HG02759 (cell line): ENCODE results near the gene SPATA25.
"Not testable (repeated sequence)": the region's sequence is repeated elsewhere in the genome, so short reads cannot be mapped to it uniquely, and the experiment has no call there.

Source experiments
- ATAC-seq: cut with Tn5 transposase; IDR thresholded peaks from one replicate; pipeline ENCODE4 v1.9.1; 2021; ENCODE audit warnings: mild to moderate bottlenecking, moderate library complexity; ENCODE audit not compliant: unreplicated experiment

SPATA25 gene

DNA sequence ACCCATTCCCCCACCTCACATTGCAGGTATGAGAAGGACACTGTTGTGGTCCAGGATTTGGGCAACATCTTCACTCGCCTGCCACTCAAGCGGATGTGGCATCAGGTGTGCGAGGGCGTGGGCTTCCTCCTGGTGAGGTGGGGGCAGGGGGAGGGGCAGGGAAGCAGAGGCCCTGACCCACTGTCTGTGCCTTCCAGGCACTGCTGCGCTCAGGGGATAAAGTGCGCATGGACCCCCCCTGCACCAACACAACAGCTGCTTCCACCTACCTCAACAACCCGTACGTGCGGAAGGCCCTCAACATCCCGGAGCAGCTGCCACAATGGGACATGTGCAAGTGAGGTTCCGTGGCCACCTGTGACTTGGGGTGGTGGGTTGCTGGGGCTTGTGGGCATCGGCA is 7.4 kb upstream of the SPATA25 start:
- no peak for ATAC-seq

DNA sequence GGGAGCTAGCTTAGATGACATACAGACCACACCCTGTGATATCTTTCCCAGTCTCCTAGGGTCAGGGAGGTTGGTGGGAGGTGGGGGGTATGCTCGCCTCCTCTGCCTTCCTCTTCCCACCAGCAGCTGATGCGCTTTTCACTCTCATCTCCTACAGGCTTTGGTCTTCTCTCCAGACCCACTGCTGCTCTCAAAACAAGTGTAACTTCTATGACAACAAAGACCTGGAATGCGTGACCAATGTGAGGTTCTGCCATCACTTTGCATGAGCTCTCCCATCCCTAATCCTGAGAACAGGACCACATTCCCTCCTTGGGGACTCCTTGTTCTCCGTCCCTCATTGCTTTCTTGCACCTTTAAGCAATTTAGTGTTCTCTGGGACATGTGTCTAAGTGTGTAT is 6.4 kb upstream of the SPATA25 start:
- no peak for ATAC-seq

DNA sequence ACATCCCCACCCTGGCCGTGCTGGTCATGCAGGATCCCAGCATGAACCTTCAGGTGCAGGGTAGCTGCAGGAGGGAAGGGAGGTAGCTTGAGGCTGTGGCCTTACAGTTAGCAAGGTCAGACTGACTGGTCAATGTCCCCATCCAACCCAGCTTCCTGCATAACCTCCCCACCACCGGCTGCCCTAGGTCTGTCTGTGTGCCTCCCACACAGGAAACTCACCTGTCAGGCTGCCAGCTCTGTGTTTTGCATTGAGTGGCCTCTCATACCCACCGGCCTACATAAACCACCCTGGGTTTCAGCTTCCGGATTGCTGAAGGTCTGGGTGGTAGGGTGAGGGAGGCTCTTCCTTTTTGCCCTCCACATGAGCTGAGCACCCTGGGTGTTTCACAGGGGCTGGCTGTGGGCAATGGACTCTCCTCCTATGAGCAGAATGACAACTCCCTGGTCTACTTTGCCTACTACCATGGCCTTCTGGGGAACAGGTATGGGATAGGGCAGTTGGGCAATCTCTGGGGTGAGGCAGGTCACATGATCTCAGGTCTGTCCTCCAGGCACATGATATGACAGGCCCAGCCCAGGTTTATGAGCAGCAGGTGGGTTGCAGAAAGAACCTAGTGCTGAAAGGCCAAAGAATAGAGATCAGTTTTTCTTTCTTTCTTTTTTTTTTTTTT is 5.5 kb upstream of the SPATA25 start:
- ATAC-seq, result no peak

DNA sequence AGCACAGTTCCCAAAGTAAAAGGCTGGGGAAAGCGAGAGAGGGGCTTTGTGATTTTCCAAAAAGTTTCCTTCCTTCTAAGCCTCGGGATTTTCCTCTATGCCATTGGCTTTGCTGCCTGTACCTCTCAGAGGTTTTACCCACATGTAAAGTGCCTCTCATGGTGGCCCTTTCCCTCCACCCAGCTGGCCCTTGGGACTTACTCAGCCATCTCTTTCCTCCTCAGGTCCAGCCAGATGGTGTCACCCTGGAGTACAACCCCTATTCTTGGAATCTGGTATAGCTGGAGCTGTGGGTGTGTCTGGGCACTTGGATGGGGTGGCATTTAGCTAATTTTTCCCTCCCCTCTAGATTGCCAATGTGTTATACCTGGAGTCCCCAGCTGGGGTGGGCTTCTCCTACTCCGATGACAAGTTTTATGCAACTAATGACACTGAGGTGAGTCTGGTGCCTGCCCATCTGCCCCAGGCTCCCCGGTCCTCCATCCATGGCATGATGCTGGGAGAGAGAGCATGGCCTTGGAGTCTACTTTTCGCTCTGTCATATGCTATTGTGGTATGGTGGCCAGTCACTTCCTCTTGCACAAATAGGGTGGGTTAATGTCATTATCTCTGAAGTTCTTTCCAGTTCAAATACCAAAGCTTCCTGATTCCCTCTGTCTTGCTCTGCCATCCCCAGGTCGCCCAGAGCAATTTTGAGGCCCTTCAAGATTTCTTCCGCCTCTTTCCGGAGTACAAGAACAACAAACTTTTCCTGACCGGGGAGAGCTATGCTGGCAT is 4.8 kb upstream of the SPATA25 start:
- no peak for ATAC-seq

DNA sequence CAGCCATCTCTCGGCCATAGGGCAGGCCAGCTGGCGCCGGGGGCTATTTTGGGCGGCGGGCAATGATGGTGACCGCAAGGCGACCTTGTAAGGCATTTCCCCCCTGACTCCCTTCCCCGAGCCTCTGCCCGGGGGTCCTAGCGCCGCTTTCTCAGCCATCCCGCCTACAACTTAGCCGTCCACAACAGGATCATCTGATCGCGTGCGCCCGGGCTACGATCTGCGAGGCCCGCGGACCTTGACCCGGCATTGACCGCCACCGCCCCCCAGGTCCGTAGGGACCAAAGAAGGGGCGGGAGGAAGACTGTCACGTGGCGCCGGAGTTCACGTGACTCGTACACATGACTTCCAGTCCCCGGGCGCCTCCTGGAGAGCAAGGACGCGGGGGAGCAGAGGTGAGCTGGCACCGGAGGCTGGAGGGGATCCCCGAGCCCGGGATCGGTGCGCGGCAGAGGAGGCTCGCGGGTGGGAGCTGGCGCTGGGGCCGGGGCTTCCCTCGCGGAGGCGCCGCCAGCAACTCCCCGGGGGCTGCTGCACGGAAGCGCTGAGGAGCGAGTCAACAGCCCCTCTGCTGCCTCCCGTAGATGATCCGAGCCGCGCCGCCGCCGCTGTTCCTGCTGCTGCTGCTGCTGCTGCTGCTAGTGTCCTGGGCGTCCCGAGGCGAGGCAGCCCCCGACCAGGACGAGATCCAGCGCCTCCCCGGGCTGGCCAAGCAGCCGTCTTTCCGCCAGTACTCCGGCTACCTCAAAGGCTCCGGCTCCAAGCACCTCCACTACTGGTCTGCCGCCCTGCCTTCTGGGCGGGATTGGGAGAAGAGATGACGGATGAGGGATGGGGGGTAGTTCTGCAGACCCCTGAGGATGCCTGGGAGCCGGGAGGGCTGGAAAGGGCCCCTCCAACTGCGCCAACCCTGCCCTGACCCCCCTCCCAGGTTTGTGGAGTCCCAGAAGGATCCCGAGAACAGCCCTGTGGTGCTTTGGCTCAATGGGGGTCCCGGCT is 3.9 kb upstream of the SPATA25 start, which contains the start of the genes CTSA and NEURL2:
Gene CTSA, plus strand, starts transcription at position 351 of the 999 bp plus-strand sequence. Its CDS starts 234 bp downstream, at position 585.
Gene NEURL2, minus strand, starts transcription at position 224 of the 999 bp plus-strand sequence. Its CDS starts 217 bp downstream, at position 7.
- ATAC-seq, result peak; percentile 82

DNA sequence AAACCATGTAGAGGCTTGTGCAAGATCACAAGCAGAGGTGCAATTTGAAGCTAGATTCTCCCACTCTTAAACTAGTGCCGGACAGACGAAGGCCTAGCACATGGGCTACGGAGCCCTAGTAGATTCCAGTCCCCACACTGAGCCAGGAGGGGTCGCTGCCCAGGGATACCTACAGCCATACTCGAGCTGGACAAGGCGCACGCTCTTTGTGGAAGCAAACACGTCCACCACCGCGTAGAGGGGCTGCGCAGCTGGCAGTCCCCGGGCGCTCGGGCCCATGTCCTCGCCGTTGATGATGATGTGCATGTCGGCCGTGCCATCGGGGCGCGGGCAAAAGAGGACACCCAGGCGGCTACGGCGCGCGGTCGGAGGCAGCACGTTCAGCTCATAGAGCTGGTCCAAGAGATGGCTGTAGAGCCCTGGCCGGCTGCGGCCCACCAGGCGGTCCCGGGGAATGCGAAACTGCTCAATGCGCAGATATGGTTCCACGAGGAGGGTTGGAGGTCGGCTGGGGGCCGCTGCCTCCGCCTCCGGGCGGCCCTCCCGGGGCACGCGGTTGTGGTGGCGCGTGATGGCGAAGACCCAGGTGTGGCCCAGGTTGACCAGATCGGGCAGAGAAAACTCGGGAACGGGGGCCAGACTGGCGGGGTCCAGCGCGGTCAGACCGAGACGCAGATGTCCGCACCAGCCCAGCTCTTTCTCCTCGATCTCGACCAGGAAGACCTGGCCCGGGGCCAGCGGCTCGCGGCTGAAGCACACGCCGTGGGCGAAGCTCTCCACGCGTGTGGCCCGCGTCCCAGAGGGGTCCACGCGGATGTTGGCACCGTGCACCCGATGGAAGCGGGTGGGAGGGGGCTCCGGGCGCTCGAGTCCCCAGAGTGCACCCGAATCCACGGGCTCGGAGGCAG is 2.9 kb upstream of the SPATA25 start:
- ATAC-seq, result peak; percentile 20

DNA sequence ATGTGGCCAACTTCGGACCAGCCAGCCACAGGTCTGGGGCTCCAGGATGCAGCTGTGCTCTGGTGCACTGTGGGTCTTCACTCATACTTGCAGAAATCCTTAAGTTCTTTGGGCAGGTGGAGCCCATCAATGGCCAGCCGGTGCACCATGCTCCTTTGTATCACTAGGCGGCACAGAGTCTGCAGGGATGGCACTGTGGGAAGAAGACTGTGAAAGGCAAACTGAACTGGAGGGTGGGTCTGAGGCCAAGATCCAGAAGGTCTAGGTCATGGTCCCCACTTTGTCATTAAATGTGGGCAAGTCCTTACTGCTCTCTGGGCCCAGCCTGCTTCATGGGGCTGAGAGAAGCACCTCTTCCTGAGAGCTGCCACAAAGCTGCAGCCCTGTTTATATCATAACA is 1.3 kb upstream of the SPATA25 start:
- no peak for ATAC-seq

DNA sequence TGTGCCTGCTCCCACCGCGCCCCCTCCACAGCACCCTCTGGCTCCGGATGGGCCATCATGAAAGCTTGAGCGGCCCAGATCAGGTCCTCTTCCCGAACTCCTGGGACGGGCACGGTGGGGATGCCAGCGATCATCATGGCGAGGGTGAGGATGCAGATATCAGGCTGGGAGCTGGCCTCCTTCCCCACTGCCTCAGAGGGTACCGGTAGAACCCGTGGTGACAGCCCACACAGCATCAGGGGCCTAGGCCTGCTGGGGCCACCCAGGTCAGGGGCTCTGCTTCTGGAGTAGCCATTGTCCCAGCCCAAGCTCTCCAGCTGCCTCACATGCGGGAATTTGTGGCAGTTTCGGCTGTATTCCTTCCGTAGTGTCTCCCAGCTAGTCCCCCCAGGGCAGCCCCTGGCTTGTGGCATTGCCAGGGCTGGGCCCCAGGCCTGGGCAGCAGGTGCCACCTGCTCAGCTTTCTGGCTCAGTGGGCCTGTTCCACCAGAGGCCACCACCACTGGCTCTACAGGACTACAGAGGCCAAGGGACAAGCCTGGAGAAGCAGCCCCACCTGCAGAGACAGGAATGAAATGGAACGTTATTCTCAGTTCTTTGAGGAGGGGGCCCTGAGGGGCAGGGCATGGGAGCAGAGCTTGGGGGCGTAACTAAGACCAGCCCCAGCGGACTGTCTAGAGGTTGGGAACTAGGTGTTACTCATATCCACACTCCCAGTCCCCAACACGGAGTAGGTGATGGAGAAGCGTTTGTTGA is 654 bp downstream of the SPATA25 start:
- ATAC-seq, result no peak

DNA sequence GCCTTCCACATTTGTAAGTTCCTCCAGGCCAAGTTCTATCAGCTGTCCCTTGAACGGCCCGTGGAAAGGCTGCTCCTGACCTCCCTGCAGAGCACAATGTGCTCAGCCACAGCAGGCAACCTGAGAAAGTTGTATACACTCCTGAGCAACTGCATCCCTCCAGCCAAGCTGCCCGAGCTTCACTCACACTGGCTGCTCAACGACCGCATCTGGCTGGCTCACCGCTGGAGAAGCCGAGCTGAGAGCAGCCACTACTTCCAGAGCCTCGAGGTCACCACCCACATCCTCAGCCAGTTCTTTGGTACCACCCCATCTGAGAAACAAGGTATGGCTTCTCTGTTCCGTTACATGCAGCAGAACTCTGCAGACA is 4.3 kb downstream of the SPATA25 start:
- ATAC-seq, result no peak

DNA sequence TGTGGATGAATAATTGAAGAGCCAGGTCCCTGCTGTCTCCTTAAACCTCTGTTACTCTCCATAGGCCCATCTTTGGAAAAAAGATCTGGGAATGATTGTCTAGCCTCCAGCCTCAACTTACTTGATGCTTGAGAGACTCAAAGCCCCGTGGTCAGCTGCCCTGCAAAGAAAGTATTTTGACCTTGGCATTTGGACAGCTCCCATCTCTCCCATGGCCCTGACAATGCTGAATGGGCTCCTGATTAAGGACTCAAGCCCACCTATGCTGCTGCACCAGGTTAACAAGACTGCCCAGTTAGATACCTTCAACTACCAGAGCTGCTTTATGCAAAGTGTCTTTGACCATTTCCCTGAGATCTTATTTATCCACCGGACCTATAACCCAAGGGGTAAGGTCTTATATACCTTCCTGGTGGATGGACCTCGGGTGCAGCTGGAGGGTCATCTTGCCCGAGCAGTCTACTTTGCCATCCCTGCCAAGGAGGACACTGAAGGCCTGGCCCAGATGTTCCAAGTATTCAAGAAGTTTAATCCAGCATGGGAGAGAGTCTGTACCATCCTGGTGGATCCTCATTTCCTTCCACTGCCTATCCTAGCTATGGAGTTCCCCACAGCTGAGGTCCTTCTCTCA is 4.8 kb downstream of the SPATA25 start:
- no peak for ATAC-seq

DNA sequence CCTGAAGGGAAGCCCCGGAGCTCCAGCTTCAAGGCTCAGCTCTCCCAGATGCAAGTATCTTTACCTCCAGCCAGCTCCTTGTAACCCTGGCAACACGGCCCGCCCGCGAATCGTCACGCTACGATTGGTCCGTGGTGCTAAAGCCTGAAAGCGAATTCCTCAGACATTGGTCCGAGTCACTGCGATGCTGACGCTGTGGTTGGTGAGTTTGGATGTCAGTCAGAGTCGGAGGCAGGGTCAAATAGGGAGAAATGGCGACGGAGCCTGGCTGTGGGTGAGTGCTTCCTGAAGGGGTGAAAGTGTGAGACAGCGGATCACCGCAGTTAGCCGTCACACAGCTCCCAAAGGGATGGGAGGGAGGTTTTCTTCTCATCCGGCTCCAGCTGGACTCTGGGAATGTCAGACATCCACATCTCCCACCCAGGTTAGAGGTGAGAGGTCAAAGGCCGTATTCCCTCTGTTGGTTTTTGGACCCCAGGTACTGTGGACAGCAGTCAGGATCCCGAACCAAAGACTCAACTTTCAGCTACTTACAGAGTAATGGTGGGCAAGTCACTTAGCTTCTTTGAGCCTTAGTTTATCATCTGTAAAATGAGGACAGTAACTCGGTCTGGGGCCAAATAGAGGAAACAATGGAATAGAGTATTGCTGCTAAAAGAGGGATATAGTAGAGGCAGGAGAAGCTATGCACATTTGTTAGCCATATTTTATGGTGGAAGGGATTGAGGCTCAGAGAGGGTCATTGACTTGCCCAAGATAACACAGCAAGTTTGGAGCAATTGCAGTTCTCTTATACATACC is 6.2 kb downstream of the SPATA25 start, which contains the start of gene ZSWIM1:
Gene ZSWIM1, plus strand, starts transcription at position 240 of the 801 bp plus-strand sequence. CDS start 1,366 bp downstream, outside the sequence.
- peak; percentile 98 for ATAC-seq

DNA sequence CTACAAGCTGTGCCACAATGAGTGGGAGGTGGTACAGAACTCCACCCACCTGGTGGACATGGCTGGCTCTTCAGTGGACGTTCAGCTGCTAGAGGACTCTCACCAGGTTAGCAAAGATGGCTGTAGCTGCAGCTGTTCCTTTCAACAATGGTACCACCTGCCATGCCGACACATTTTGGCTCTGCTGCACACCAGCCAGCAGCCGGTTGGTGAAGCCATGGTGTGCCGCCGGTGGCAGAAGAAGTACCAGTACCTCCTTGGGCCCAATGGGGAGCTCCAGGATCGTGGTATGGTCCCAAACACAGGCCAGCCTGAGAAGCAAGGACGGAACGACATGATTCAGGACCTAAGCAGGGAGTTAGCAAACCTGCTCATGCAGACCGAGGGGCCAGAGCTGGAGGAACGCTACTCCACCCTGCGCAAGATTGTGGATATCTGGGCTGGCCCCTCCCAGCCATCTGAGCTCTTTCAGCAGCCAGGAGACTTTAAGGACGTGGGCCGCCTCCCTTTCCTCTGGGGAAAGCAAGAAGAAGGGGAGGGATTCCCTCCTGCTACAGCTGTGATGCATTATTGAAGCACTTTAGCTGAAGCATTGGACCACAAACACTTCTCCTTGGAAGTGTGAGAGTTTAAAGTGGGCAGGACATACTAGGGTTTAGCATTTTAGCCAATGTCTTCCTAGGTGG is 9.2 kb downstream of the SPATA25 start:
- no peak for ATAC-seq

DNA sequence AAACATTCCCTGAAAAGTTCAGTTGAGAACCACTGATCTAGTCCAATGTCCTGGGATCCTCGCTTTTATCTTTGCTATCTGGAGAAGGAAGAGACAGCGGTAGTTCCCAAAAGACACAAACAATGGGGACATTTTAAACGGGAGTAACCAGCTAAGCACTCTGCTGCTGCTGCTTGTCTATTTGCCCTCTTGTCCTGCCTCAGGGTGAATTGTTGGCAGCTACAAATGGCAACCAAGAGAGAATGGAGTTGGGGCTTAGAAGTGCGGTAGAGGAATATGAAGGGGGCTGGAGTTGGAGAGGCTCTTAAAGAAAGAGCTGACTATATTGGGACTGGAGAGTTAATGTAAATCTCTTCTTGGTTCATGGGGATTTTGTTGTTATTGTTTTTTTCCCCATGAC is 12.8 kb downstream of the SPATA25 start:
- ATAC-seq, result no peak

DNA sequence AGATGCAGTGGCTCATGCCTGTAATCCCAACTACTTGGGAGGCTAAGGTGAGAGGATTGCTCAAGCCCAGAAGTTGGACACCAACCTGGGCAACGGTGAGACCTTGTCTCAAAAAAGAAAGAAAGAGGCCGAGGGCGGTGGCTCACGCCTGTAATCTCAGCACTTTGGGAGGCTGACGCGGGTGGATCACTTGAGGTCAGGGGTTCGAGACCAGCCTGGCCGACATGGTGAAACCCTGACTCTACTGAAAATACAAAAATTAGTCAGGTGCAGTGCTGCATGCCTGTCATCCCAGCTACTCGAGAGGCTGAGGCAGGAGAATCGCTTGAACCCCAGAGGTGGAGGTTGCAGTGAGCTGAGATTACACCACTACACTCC is 13.3 kb downstream of the SPATA25 start:
- not testable (repeated sequence) for ATAC-seq

DNA sequence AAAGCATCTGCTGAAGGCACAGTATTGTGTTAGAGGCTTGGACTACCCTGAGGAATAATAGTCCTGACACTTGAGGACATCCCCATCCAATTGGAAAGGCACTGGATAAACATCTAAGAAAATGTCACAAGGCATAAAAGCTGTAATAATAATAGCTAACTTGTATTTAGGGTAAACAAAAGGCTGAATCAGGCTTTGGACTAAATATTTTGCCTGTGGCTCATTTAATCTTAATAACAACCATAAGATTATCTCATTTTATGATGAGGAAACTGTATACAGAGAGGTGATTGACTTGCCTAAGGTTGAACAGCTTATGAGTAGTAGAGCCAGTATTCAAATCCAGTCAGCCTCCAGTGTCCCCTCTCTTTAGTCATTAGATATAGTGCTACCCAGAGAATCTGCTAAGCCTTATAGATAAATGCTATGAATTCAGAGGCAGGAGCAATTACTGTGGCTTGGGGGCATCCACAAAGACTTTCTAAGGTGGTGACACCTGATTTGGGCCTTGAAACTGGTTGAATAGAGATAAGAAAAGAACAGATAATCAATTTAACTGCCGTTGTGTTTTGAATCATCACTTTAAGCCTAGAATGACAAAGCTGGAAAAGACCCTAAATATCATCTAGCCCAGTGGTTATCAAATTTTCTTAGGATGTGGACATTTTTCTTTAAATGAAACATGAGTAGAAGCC is 13.9 kb downstream of the SPATA25 start:
- no peak for ATAC-seq

DNA sequence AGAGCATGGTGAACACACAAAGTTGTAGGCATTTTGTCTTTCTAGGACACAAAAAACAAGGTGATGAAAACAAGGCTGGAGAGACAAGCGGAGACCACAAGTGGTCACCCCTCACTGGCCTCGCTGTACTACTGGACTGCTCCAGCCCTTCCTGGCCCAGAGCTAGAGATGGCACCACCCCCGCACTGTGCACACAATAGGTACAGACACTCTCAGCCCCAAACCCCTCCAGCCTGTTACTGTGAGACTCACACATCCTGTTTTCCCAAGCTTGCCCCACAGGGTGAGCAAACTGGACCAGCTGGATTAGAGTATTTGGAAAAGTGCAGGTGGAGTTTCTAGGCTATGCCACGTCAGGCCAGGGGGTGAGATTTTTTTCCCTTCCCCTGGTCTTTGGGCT is 14.8 kb downstream of the SPATA25 start:
- no peak for ATAC-seq

DNA sequence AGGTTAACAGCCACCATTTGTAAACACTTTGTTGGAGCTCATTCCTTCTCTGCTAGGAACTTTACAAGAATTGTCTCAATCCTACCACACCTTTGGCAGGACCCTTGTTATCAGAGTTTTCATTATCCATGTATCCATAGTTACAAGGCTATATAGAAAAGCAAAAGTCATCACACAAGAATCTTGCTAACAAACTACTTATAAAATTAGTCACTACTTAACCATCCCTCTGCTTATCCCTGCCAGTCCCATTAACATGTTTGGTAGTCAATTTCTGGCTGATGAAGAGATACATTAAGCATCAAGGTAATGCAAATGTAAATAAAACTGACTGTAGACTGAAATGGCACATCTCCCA is 19.6 kb downstream of the SPATA25 start:
- no peak for ATAC-seq
